BE2C (cell line): ENCODE results near the gene SRXN1.

Experiments
- DNase-seq: peaks from one replicate; pipeline ENCODE4 v3.0.0-alpha.2; 2020
- H3K27me3 ChIP-seq: fragments of 250-450 bp; sonication (Bioruptor Pico); 2 replicates; pipeline ENCODE4 v1.5.1; 2020; ENCODE audit warnings: mild to moderate bottlenecking
- H3K36me3 ChIP-seq: fragments of 250-450 bp; sonication (Bioruptor Pico); 2 replicates; pipeline ENCODE4 v1.5.1; 2020; ENCODE audit warnings: mild to moderate bottlenecking
- H3K4me1 ChIP-seq: fragments of 250-450 bp; sonication (Bioruptor Pico); 2 replicates; pipeline ENCODE4 v1.5.1; 2020
- H3K4me3 ChIP-seq: 2 replicates; pipeline ENCODE4 v1.5.1; 2011; ENCODE audit warnings: low read depth, low read length
- H3K9me3 ChIP-seq: fragments of 250-450 bp; sonication (Bioruptor Pico); 2 replicates; pipeline ENCODE4 v1.5.1; 2020
- CTCF ChIP-seq: IDR thresholded peaks from 2 replicates; pipeline ENCODE4 v1.5.1; 2012; ENCODE audit warnings: mild to moderate bottlenecking, low read depth, low read length

SRXN1 gene

DNA sequence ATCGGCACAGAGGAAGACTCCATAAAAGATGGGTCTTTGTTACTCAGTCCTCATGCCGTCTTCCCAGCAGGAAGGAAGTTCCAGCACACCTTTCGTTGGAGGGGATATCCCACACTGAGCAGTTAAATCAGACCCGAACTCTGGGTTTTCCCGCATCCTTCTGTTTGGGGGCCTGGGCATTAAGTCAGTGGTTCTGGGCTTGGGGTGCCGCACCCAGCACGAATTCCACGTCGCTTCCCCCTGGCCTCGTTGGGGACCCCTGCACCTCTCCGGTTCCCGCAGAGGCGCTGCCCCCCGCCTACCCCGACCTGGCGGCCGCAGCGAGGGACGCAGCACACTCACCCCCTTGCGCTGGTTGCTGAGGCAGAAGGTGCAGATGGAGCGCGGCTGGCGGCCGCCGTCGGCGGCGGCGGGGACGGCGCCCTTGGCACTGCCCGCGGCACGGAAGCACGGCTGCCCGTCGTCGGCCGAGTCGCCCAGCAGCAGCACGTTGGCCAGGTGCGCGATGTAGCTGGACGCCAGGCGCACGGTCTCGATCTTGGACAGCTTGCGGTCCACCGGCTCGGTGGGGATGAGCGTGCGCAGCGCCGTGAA lies 43.5 kb downstream of the SRXN1 start:
- DNase-seq, result no peak

GRCh38 chr20:608970-609369 lies 44.0 kb downstream of the SRXN1 start:
- Histone ChIP-seq H3K9me3 (no peaks in the 10 kb centered on the region), H3K4me3 (no peak overlapping the region), H3K27me3 (peaks cover 8% of the 10 kb centered on the region), H3K36me3 (no peaks in the 10 kb centered on the region), H3K4me1 (no peaks in the 10 kb centered on the region)
- no peak for DNase-seq
- TF ChIP-seq CTCF, result no peak

More for the DNA sequence above, 43.5 kb downstream of the SRXN1 start:
- Histone ChIP-seq H3K9me3 (no peaks in the 10 kb centered on the region), H3K36me3 (no peaks in the 10 kb centered on the region), H3K4me1 (no peaks in the 10 kb centered on the region), H3K27me3 (peaks cover 8% of the 10 kb centered on the region), H3K4me3 (no peak overlapping the region)
- TF ChIP-seq CTCF, result no peak

DNA sequence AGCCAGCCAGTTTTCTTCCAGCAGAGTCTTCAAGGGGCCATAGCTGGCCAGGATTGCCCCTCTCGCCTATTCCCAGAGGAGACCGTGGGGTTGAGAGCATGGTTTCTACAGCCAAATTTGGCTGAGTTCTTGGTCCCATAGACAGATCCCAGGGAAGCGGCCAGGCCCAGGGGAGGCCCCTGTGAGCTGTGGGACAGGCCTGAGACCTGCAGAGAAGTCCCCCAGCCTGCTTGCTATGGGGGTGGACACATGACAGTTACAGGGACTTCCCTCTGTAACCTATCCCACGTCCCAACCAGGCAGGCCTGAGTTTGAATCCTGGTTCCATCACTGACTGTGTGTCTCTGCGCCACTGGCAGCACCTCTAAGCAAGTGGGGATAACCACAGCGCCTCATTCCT lies 45.5 kb downstream of the SRXN1 start:
- Histone ChIP-seq H3K27me3 (peaks cover 8% of the 10 kb centered on the region), H3K9me3 (no peaks in the 10 kb centered on the region), H3K36me3 (no peaks in the 10 kb centered on the region), H3K4me1 (no peaks in the 10 kb centered on the region), H3K4me3 (no peak overlapping the region)
- no peak for TF ChIP-seq CTCF
- no peak for DNase-seq

DNA sequence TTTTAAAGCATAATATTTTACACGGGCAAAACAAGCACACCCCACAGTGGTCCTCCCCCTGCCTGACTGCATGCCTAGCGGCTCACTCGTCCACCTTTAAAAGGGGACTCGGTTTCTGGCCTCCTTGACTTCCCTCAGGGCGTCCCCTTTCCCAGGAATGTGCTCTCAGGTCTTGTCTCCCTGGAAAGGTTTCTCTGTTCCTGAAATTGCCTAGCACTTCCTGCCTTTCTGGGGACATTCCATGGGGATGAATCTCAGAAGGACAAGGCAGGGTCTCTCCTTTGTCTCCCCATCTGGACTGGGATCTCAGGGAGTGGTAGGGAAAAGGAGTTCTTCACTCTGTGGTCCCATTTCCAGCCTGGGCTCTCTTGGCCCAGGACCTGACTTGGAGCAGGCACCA lies 47.8 kb downstream of the SRXN1 start:
- no peak overlapping the region for H3K4me3 ChIP-seq
- H3K4me1 ChIP-seq, result no peaks in the 10 kb centered on the region
- no peak for TF ChIP-seq CTCF
- no peak for DNase-seq
- no peaks in the 10 kb centered on the region for H3K36me3 ChIP-seq
- peaks cover 5% of the 10 kb centered on the region; the same call in 1 of the 2 replicates for H3K27me3 ChIP-seq
- no peaks in the 10 kb centered on the region for H3K9me3 ChIP-seq

DNA sequence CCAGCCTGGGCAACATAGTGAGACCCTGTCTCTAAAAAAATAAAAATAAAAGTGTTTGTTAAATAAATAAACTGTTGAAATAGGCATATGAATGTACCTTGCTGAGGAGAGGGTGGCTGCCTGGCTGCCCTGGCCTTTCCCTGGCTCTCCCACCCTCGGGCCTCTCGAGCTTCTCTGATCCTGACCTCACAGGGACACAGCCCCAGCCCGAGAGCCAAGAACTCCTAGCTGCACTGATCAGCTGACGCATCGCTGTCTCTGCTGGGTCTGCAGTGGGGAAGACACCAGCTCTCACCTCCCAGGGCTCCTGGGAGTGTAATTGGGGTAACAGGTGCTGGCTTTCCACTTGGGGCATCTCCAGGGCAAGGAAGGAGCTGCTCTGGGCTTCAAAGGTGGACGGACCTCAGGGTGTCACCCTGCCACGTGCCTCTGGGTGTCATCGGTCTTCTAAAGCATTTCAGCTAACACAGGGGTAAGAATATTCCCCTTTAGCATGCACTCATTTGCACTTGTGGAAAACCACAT lies 49.8 kb downstream of the SRXN1 start:
- H3K4me1 ChIP-seq, result no peaks in the 10 kb centered on the region
- no peaks in the 10 kb centered on the region for H3K27me3 ChIP-seq
- no peak overlapping the region for H3K4me3 ChIP-seq
- no peak for DNase-seq
- H3K9me3 ChIP-seq, result no peaks in the 10 kb centered on the region
- H3K36me3 ChIP-seq, result no peaks in the 10 kb centered on the region
- TF ChIP-seq CTCF, result no peak

- Histone ChIP-seq H3K36me3 (no peaks in the 10 kb centered on the region), H3K4me1 (no peaks in the 10 kb centered on the region), H3K27me3 (no peaks in the 10 kb centered on the region), H3K4me3 (no peak overlapping the region), H3K9me3 (no peaks in the 10 kb centered on the region)
- DNase-seq, result no peak
- TF ChIP-seq CTCF, result no peak
Measured at GRCh38 chr20:602111-602970, 50.7 kb downstream of the SRXN1 start.
